Measurements from ENCODE around the gene ARID1B. TPM values are rescaled to one million over a fixed set of nuclear protein-coding genes. Genes with fewer than 3 reads are reported as not detected.

ARID1B gene
- total RNA-seq, 1 experiment from 2014 or later = 91.7 TPM

- ChIA-PET CTCF (no interaction called here), POLR2A (no interaction called here)
- Histone ChIP-seq H3K9me3 (ENCODE audit: control insufficient read depth, insufficient read depth, low read depth, low read length) (no peaks in the 10 kb centered on the region), H3K27ac (ENCODE audit: low read length) (peak overlapping the region; percentile 95), H3K27me3 (ENCODE audit: control insufficient read depth, insufficient read depth, low read length) (no peaks in the 10 kb centered on the region), H3K4me1 (ENCODE audit: control insufficient read depth, insufficient read depth, low read length) (peaks cover 41% of the 10 kb centered on the region; the same call in 1 of the 2 replicates), H3K4me3 (ENCODE audit: low read depth in 2 of 2, low read length in 2 of 2) (peak overlapping the region; percentile 91 to 95), H3K36me3 (ENCODE audit: control insufficient read depth, insufficient read depth, low read length) (peaks cover 3% of the 10 kb centered on the region)
- no TSS peak for BruUV-seq (replicated peaks)
- in situ Hi-C loops (cut with HindIII; ENCODE audit: low pct_unique_long_range_greater_than_20kb, low sequenced_read_pairs) (no loop called here), intact Hi-C loops (cut with micrococcal nuclease; ENCODE audit: unreplicated experiment) (loop anchor here (5.0 to 10.0 kb wide), 3 partner anchors 216 to 1454 kb away; no protein-coding TSS in a partner anchor)
- ATAC-seq (no peak), DNase-seq (ENCODE audit: low read depth, low spot score) (no peak)
- no peak for TF ChIP-seq TCF7L2 (IDR thresholded peaks at IDR 0.05; ENCODE audit: low read depth, low read length)
These were observed 4.0 kb downstream of the ARID1B start for GRCh38 chr6:156780962-156781853.

DNA sequence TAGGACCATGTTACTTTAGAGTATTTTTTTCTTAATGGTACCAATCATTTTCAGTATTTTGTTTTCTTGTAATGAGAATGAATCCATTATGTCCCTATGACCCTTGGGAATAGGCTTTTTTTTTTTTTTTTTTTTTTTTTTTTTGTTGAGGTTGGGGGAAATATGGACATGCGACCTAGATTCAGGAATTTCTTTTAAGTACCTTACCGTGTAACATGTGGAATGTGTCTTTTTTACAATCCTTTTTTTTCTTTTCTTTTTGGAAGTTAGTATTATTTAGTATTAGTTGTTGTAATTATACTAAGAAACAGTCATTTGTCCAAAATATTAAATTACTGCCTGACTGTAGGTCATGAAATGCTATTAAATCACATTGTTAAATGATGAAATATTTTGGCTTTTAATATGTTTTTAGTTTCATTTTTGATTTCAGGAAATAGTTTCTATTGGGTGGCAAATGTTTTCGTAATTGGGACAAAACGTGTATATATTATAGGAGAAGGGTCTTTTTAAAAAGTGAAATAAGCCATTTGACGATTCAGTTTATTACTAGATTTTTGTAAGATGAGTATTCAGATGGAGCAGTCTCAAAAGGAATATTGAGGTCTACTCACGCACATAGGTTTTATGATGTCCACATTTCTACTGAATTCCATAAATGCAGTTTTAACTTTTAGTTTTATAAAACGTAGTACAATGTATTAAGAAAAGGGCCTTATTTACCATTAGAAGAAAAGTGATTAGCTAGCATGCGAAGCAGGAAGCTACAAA is 4.9 kb downstream of the ARID1B start:
- H3K4me3 ChIP-seq (ENCODE audit: low read depth in 2 of 2, low read length in 2 of 2) = peak overlapping the region; percentile 41 to 91; a peak in 3 of 4 replicates
- H3K36me3 ChIP-seq (ENCODE audit: control insufficient read depth, insufficient read depth, low read length) = peaks cover 3% of the 10 kb centered on the region
- DNase-seq (ENCODE audit: low read depth, low spot score) (no peak), ATAC-seq (no peak)
- TSS peak; percentile 42 for BruUV-seq (replicated peaks)
- ChIA-PET CTCF (no interaction called here), POLR2A (no interaction called here)
- no peak for TF ChIP-seq REST (IDR thresholded peaks at IDR 0.05; ENCODE audit: insufficient read depth in 1 of 2, low read depth in 2 of 2, low read length in 1 of 2)
- TF ChIP-seq TCF7L2 (IDR thresholded peaks at IDR 0.05; ENCODE audit: low read depth, low read length) = no peak
- no peak for TF ChIP-seq SIN3A (IDR thresholded peaks at IDR 0.05; ENCODE audit: borderline replicate concordance, insufficient read depth, low read depth, low read length)
- TF ChIP-seq POLR2AphosphoS5 (IDR thresholded peaks at IDR 0.05; ENCODE audit: low read depth, low read length) = no peak
- no peak for TF ChIP-seq CTCF (IDR thresholded peaks at IDR 0.05)
- no peaks in the 10 kb centered on the region for H3K27me3 ChIP-seq (ENCODE audit: control insufficient read depth, insufficient read depth, low read length)
- in situ Hi-C loops (cut with HindIII; ENCODE audit: low pct_unique_long_range_greater_than_20kb, low sequenced_read_pairs) = no loop called here
- peaks cover 43% of the 10 kb centered on the region; the same call in 1 of the 2 replicates for H3K4me1 ChIP-seq (ENCODE audit: control insufficient read depth, insufficient read depth, low read length)
- no peaks in the 10 kb centered on the region for H3K9me3 ChIP-seq (ENCODE audit: control insufficient read depth, insufficient read depth, low read depth, low read length)
- intact Hi-C loops (cut with micrococcal nuclease; ENCODE audit: unreplicated experiment) = loop anchor here (5.0 to 10.0 kb wide), 3 partner anchors 217 to 1455 kb away; no protein-coding TSS in a partner anchor
- H3K27ac ChIP-seq (ENCODE audit: low read length) = peak overlapping the region; percentile 95
